Tibial nerve (tissue), 4 donors: ENCODE data around the gene BTBD9. TPM values are rescaled to one million over a fixed set of nuclear protein-coding genes. Genes with fewer than 3 reads are reported as not detected.
"Not testable (repeated sequence)": the region's sequence is repeated elsewhere in the genome, so short reads cannot be mapped to it uniquely, and the experiment has no call there.

Experiments
- DNase-seq, 2 donors: peaks; one replicate each; pipeline ENCODE4 v3.0.0-alpha.2; 2019; ENCODE audit warnings: low spot score in 2 of 2
- H3K27ac ChIP-seq, 4 donors: fragments of 200-600 bp; sonication (generic) in 3 of 4; one replicate each; pipeline ENCODE4 v1.5.1; 2017 to 2019; ENCODE audit warnings: mild to moderate bottlenecking in 1 of 4
- H3K27me3 ChIP-seq, 2 donors: fragments of 200-600 bp; sonication (generic) in 1 of 2; one replicate each; pipeline versions ENCODE4 v1.5.1 to v1.6.0; 2017 to 2019
- H3K36me3 ChIP-seq, 3 donors: fragments of 200-600 bp; sonication (generic); one replicate each; pipeline ENCODE4 v1.5.1; 2018 to 2019
- H3K4me1 ChIP-seq, 4 donors: fragments of 200-600 bp; sonication (generic) in 3 of 4; one replicate each; pipeline ENCODE4 v1.5.1; 2017 to 2019
- H3K4me3 ChIP-seq, 4 donors: fragments of 200-600 bp; sonication (generic) in 3 of 4; one replicate each; pipeline ENCODE4 v1.5.1; 2017 to 2019; ENCODE audit warnings: mild to moderate bottlenecking in 1 of 4, moderate library complexity in 1 of 4
- H3K9me3 ChIP-seq, 4 donors: fragments of 200-600 bp; sonication (generic) in 3 of 4; one replicate each; pipeline ENCODE4 v1.5.1; 2017 to 2019
- CTCF ChIP-seq, 5 experiments: fragments of 200-600 bp in 3 of 5; fragments of 450-650 bp in 2 of 5; sonication (generic) in 3 of 5; IDR thresholded peaks; one replicate each; pipeline ENCODE4 v1.5.1; 2016 to 2019; ENCODE audit warnings: antibody characterized with exemption in 5 of 5, mild to moderate bottlenecking in 3 of 5, moderate library complexity in 2 of 5
- EP300 ChIP-seq, 2 donors: sonication (generic); formaldehyde crosslinking; IDR thresholded peaks; one replicate each; pipeline ENCODE4 v1.6.1; 2017; ENCODE audit warnings: antibody characterized with exemption in 2 of 2, mild to moderate bottlenecking in 1 of 2
- POLR2A ChIP-seq, 2 donors: fragments of 450-650 bp; IDR thresholded peaks; one replicate each; pipeline ENCODE4 v1.6.1; 2017; ENCODE audit warnings: antibody characterized with exemption in 2 of 2, mild to moderate bottlenecking in 2 of 2, moderate library complexity in 2 of 2
- WGBS, 2 donors: methylation state at CpG; one replicate each; pipeline ENCODE4 v1.1.5; 2018; 5-methylcytosine and 5-hydroxymethylcytosine counted together
- total RNA-seq, 4 donors: library from RNA; depleted of rRNA; stranded (reverse); fragments of >200 nt; gene quantifications; one replicate each; pipeline ENCODE4 v1.1.0, GENCODE V29; 2016

Gene BTBD9
- total RNA-seq, 4 donors from 2014 or later = 7.5 to 23.9 (median 10.7) TPM

- no peak for DNase-seq
- TF ChIP-seq CTCF (IDR thresholded peaks at IDR 0.05) (no peak), EP300 (IDR thresholded peaks at IDR 0.05) (no peak), POLR2A (IDR thresholded peaks at IDR 0.05) (no peak)
- Histone ChIP-seq H3K4me3 (no peak overlapping the region), H3K27me3 (no peaks in the 10 kb centered on the region), H3K9me3 (no peaks in the 10 kb centered on the region), H3K4me1 (peaks cover 0 to 11% (median 2%) of the 10 kb centered on the region in 4 donors), H3K27ac (no peak overlapping the region), H3K36me3 (no peaks in the 10 kb centered on the region)
- WGBS, 2 donors = 83 to 86% methylated on average over 4 of the region's 4 CpGs
Measured at GRCh38 chr6:38136547-38136946, 503.2 kb downstream of the BTBD9 start.

- peaks cover 0 to 12% (median 4%) of the 10 kb centered on the region in 4 donors for H3K4me1 ChIP-seq
- H3K4me3 ChIP-seq = no peak overlapping the region
- H3K9me3 ChIP-seq = no peaks in the 10 kb centered on the region
- H3K27ac ChIP-seq = no peak overlapping the region
- no peaks in the 10 kb centered on the region for H3K27me3 ChIP-seq
- TF ChIP-seq POLR2A (IDR thresholded peaks at IDR 0.05) = no peak
- TF ChIP-seq EP300 (IDR thresholded peaks at IDR 0.05) = no peak
- no peak for TF ChIP-seq CTCF (IDR thresholded peaks at IDR 0.05)
- DNase-seq = no peak
- H3K36me3 ChIP-seq = no peaks in the 10 kb centered on the region
- 66 to 74% methylated on average over 4 of the region's 4 CpGs for WGBS, 2 donors
Measured at GRCh38 chr6:38134704-38135088, 505.0 kb downstream of the BTBD9 start.

GRCh38 chr6:38133932-38134703, 505.6 kb downstream of the BTBD9 start:
- WGBS, 2 donors = 95 to 96% methylated on average over 7 of the region's 7 CpGs
- TF ChIP-seq CTCF (IDR thresholded peaks at IDR 0.05) (no peak), EP300 (IDR thresholded peaks at IDR 0.05) (no peak), POLR2A (IDR thresholded peaks at IDR 0.05) (no peak)
- Histone ChIP-seq H3K4me1 (peaks cover 0 to 12% (median 4%) of the 10 kb centered on the region in 4 donors), H3K36me3 (no peaks in the 10 kb centered on the region), H3K27me3 (no peaks in the 10 kb centered on the region), H3K4me3 (no peak overlapping the region), H3K27ac (no peak overlapping the region), H3K9me3 (no peaks in the 10 kb centered on the region)
- DNase-seq = no peak

- peak in 1 of 2 donors; percentile 16 for DNase-seq
- TF ChIP-seq CTCF (IDR thresholded peaks at IDR 0.05) (no peak), POLR2A (IDR thresholded peaks at IDR 0.05) (no peak), EP300 (IDR thresholded peaks at IDR 0.05) (peak in 1 of 2 donors; percentile 31)
- Histone ChIP-seq H3K36me3 (peaks cover 0 to 9% (median 0%) of the 10 kb centered on the region in 3 donors), H3K9me3 (peaks cover 0 to under 1% (median 0%) of the 10 kb centered on the region in 4 donors), H3K27ac (peak overlapping the region in 1 of 4 donors; percentile 29), H3K27me3 (no peaks in the 10 kb centered on the region), H3K4me1 (peaks cover 0 to 12% (median 4%) of the 10 kb centered on the region in 4 donors), H3K4me3 (no peak overlapping the region)
Measured at GRCh38 chr6:38131527-38131965, 508.2 kb downstream of the BTBD9 start.

GRCh38 chr6:38127284-38127683, 512.4 kb downstream of the BTBD9 start:
- no peak for DNase-seq
- TF ChIP-seq POLR2A (IDR thresholded peaks at IDR 0.05) (no peak), EP300 (IDR thresholded peaks at IDR 0.05) (no peak), CTCF (IDR thresholded peaks at IDR 0.05) (no peak)
- no peak overlapping the region for H3K27ac ChIP-seq
- peaks cover 0 to 4% (median 0%) of the 10 kb centered on the region in 4 donors for H3K9me3 ChIP-seq
- peaks cover 0 to 12% (median 4%) of the 10 kb centered on the region in 4 donors for H3K4me1 ChIP-seq
- no peak overlapping the region for H3K4me3 ChIP-seq
- H3K36me3 ChIP-seq = peaks cover 0 to 34% (median 0%) of the 10 kb centered on the region in 3 donors
- no peaks in the 10 kb centered on the region for H3K27me3 ChIP-seq
- 95 to 98% methylated on average over 4 of the region's 4 CpGs for WGBS, 2 donors

- not testable (repeated sequence) for H3K4me1 ChIP-seq, H3K27me3 ChIP-seq, H3K4me3 ChIP-seq, H3K9me3 ChIP-seq, H3K27ac ChIP-seq, DNase-seq
- H3K36me3 ChIP-seq = peaks cover 0 to 50% (median 0%) of the 10 kb centered on the region in 3 donors
- WGBS, 2 donors = 91 to 97% methylated on average over 24 to 40 of the region's 40 CpGs
Measured at GRCh38 chr6:38124224-38124926, 515.4 kb downstream of the BTBD9 start.
